Measurements from ENCODE around the gene CNN1. TPM values are rescaled to one million over a fixed set of nuclear protein-coding genes. Genes with fewer than 3 reads are reported as not detected.

CNN1 gene
- total and polyA plus RNA-seq, 2 of the 13 experiments (the other 11 are each of a cell fraction or from before 2014, with no cell fraction given): 0.70 to 1.1 TPM

DNA sequence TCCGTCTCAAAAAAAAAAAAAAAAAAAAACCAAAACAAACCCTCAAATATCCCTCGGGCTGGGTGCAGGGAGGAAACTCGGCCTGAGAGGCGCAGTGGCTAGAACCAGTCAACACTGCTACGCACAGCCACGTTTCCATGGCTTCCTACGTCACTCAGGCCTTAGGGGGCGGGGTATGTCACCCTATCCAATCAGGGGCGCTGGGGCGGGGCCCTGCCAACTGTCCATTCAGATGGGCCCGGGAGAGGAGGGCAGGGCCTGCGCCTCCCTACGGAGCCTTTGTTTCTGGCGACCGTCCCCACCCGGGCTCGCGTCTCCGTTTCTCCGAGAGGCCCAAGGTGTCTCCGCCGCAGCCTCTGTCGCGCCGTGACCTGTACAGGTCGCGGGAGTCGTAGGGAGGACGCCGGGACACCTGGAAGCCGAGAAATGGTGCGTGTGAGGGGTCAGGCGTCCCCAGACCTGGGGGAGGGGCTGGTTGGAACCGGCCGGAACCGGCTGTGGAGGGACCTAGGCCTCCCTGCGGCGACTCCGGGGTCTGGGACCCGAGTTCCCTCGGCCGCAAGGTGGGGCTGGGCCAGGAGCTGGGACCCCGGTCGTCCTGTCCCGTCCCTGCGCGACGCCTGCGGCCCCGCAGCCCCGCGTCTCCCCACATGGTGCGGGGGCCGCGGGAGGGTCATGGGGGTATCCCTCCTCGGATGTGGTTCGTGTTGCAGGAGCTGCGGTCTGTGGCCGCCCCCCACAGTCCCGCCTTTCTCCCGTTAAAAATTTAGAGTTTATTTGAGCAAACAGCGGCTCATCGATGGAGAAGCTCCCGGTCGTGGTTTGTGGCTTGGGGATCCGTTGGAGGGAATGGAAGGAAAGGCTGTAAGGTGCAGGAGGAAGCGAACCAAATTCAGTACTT lies 58.8 kb downstream of the CNN1 start, which contains the start of gene ZNF627 (continued):
- TF ChIP-seq ZNF83 (CRISPR knock-in tag; IDR thresholded peaks at IDR 0.05; ENCODE audit: borderline replicate concordance): 0 out of 2 replicates have a peak, but pooled peaks have one; percentile 42
- TF ChIP-seq YY1 (IDR thresholded peaks at IDR 0.05; ENCODE audit: insufficient read depth, insufficient replicate concordance, low read depth, low read length): peak; percentile 62
- TF ChIP-seq DR1 (CRISPR knock-in tag; IDR thresholded peaks at IDR 0.05): peak; percentile 86
- TF ChIP-seq, protein P1, sequence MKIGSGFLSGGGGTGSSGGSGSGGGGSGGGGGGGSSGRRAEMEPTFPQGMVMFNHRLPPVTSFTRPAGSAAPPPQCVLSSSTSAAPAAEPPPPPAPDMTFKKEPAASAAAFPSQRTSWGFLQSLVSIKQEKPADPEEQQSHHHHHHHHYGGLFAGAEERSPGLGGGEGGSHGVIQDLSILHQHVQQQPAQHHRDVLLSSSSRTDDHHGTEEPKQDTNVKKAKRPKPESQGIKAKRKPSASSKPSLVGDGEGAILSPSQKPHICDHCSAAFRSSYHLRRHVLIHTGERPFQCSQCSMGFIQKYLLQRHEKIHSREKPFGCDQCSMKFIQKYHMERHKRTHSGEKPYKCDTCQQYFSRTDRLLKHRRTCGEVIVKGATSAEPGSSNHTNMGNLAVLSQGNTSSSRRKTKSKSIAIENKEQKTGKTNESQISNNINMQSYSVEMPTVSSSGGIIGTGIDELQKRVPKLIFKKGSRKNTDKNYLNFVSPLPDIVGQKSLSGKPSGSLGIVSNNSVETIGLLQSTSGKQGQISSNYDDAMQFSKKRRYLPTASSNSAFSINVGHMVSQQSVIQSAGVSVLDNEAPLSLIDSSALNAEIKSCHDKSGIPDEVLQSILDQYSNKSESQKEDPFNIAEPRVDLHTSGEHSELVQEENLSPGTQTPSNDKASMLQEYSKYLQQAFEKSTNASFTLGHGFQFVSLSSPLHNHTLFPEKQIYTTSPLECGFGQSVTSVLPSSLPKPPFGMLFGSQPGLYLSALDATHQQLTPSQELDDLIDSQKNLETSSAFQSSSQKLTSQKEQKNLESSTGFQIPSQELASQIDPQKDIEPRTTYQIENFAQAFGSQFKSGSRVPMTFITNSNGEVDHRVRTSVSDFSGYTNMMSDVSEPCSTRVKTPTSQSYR (CRISPR knock-in tag; IDR thresholded peaks at IDR 0.05; ENCODE audit: borderline replicate concordance): peak; percentile 89
- peak; percentile 25 for TF ChIP-seq AGO1 (IDR thresholded peaks at IDR 0.05; ENCODE audit: low read depth, low read length, poor library complexity, severe bottlenecking)
- TF ChIP-seq ZBTB2 (CRISPR knock-in tag; IDR thresholded peaks at IDR 0.05; ENCODE audit: low read depth): 0 out of 2 replicates have a peak, but pooled peaks have one; percentile 30
- peak; percentile 85; the same call in 1 of the 2 replicates for TF ChIP-seq ZNF776 (CRISPR knock-in tag; IDR thresholded peaks at IDR 0.05)
- peak; percentile 72; the same call in 1 of the 2 replicates for TF ChIP-seq RFXANK (CRISPR knock-in tag; IDR thresholded peaks at IDR 0.05)
- TF ChIP-seq DMAP1 (CRISPR knock-in tag; IDR thresholded peaks at IDR 0.05): peak; percentile 91
- TF ChIP-seq, protein P2, sequence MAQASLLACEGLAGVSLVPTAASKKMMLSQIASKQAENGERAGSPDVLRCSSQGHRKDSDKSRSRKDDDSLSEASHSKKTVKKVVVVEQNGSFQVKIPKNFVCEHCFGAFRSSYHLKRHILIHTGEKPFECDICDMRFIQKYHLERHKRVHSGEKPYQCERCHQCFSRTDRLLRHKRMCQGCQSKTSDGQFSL (CRISPR knock-in tag; IDR thresholded peaks at IDR 0.05): no peak
- TF ChIP-seq PATZ1 (CRISPR knock-in tag; IDR thresholded peaks at IDR 0.05): peak; percentile 58
- peak; percentile 73; the same call in 1 of the 2 replicates for TF ChIP-seq NRL (CRISPR knock-in tag; IDR thresholded peaks at IDR 0.05; ENCODE audit: borderline replicate concordance)
- TF ChIP-seq NCOA5 (CRISPR knock-in tag; IDR thresholded peaks at IDR 0.05): no peak
- TF ChIP-seq ZNF709 (CRISPR knock-in tag; IDR thresholded peaks at IDR 0.05): peak; percentile 76; the same call in 1 of the 2 replicates
- TF ChIP-seq AKAP8 (CRISPR knock-in tag; IDR thresholded peaks at IDR 0.05): 0 out of 2 replicates have a peak, but pooled peaks have one; percentile 23
- TF ChIP-seq CAMTA2 (CRISPR knock-in tag; IDR thresholded peaks at IDR 0.05; ENCODE audit: borderline replicate concordance): peak; percentile 78
- TF ChIP-seq SRF (IDR thresholded peaks at IDR 0.05; ENCODE audit: low read depth, low read length): no peak
- peak; percentile 89; the same call in 1 of the 2 replicates for TF ChIP-seq ZNF235 (CRISPR knock-in tag; IDR thresholded peaks at IDR 0.05; ENCODE audit: borderline replicate concordance)
- no peak; the same call in 1 of the 2 replicates for TF ChIP-seq THRA (CRISPR knock-in tag; IDR thresholded peaks at IDR 0.05; ENCODE audit: borderline replicate concordance)

All from HepG2 (cell line).